Measurements from ENCODE around the gene LILRB4. TPM values are rescaled to one million over a fixed set of nuclear protein-coding genes. Genes with fewer than 3 reads are reported as not detected.
"Not testable (repeated sequence)": the region's sequence is repeated elsewhere in the genome, so short reads cannot be mapped to it uniquely, and the experiment has no call there.

Gene LILRB4
- total RNA-seq, 4 donors from 2014 or later, result 1.1 to 5.1 (median 2.4) TPM

- Histone ChIP-seq H3K36me3 (no peaks in the 10 kb centered on the region), H3K9me3 (peaks cover 0 to 33% (median 0%) of the 10 kb centered on the region in 4 donors), H3K4me1 (no peaks in the 10 kb centered on the region), H3K27me3 (peaks cover 0 to 3% of the 10 kb centered on the region in 2 donors), H3K4me3 (no peak overlapping the region), H3K27ac (no peak overlapping the region)
- 66 to 73% methylated on average over 1 of the region's 1 CpG for WGBS, 2 donors
- no peak for DNase-seq (ENCODE audit: low spot score in 2 of 2)
- TF ChIP-seq POLR2A (IDR thresholded peaks at IDR 0.05) (no peak), EP300 (IDR thresholded peaks at IDR 0.05) (no peak), CTCF (IDR thresholded peaks at IDR 0.05) (no peak)
Observed at GRCh38 chr19:54668353-54668752, 5.6 kb downstream of the LILRB4 start.

- no peak for DNase-seq (ENCODE audit: low spot score in 2 of 2)
- peaks cover 0 to 33% (median 0%) of the 10 kb centered on the region in 4 donors for H3K9me3 ChIP-seq
- no peak overlapping the region for H3K27ac ChIP-seq
- no peak overlapping the region for H3K4me3 ChIP-seq
- TF ChIP-seq EP300 (IDR thresholded peaks at IDR 0.05), result no peak
- no peak for TF ChIP-seq CTCF (IDR thresholded peaks at IDR 0.05)
- H3K36me3 ChIP-seq, result no peaks in the 10 kb centered on the region
- WGBS, 2 donors, result 53 to 63% methylated on average over 3 of the region's 3 CpGs
- no peaks in the 10 kb centered on the region for H3K4me1 ChIP-seq
- peaks cover 0 to 3% of the 10 kb centered on the region in 2 donors for H3K27me3 ChIP-seq
Observed at GRCh38 chr19:54670576-54671357, 8.0 kb downstream of the LILRB4 start.

GRCh38 chr19:54673222-54673621 is 10.4 kb downstream of the LILRB4 start:
- H3K9me3 ChIP-seq, result peaks cover 0 to 13% (median 0%) of the 10 kb centered on the region in 4 donors
- 76 to 85% methylated on average over 1 of the region's 1 CpG for WGBS, 2 donors
- no peak overlapping the region for H3K27ac ChIP-seq
- no peaks in the 10 kb centered on the region for H3K36me3 ChIP-seq
- H3K4me3 ChIP-seq, result no peak overlapping the region
- no peaks in the 10 kb centered on the region for H3K4me1 ChIP-seq
- DNase-seq (ENCODE audit: low spot score in 2 of 2), result no peak
- H3K27me3 ChIP-seq, result peaks cover 0 to 3% of the 10 kb centered on the region in 2 donors
- no peak for TF ChIP-seq CTCF (IDR thresholded peaks at IDR 0.05)
- TF ChIP-seq EP300 (IDR thresholded peaks at IDR 0.05), result peak in 1 of 2 donors; percentile 29

GRCh38 chr19:54674021-54674617 is 11.3 kb downstream of the LILRB4 start:
- Histone ChIP-seq H3K36me3 (no peaks in the 10 kb centered on the region), H3K27ac (no peak overlapping the region), H3K4me1 (no peaks in the 10 kb centered on the region), H3K27me3 (peaks cover 0 to 3% of the 10 kb centered on the region in 2 donors), H3K9me3 (peaks cover 0 to 6% (median 0%) of the 10 kb centered on the region in 4 donors), H3K4me3 (no peak overlapping the region)
- DNase-seq (ENCODE audit: low spot score in 2 of 2), result no peak
- TF ChIP-seq CTCF (IDR thresholded peaks at IDR 0.05) (peak in 3 of 5 experiments; percentile 12 to 46 (median 44)), POLR2A (IDR thresholded peaks at IDR 0.05) (no peak), EP300 (IDR thresholded peaks at IDR 0.05) (no peak)
- 47% methylated on average over 2 of the region's 2 CpGs for WGBS, 2 donors

GRCh38 chr19:54676210-54676834 is 13.5 kb downstream of the LILRB4 start:
- H3K4me3 ChIP-seq, H3K27me3 ChIP-seq, H3K9me3 ChIP-seq, H3K27ac ChIP-seq, H3K36me3 ChIP-seq, H3K4me1 ChIP-seq: not testable (repeated sequence)
- DNase-seq (ENCODE audit: low spot score in 2 of 2), result peak in 1 of 2 donors; percentile 63
- WGBS, 2 donors, result 24 to 29% methylated on average over 10 of the region's 10 CpGs
- peak; percentile 64 to 84 (median 79) for TF ChIP-seq CTCF (IDR thresholded peaks at IDR 0.05)
